CD1c-positive myeloid dendritic cell (primary cell): ENCODE data around the gene PTPRS.

Experiments
- DNase-seq: peaks from one replicate; pipeline ENCODE4 v3.0.0-alpha.2; 2016; ENCODE audit errors: extremely low spot score

PTPRS gene

GRCh38 chr19:5309438-5310204 lies 31.0 kb downstream of the PTPRS start:
- no peak for DNase-seq

GRCh38 chr19:5308451-5309437 lies 31.9 kb downstream of the PTPRS start:
- no peak for DNase-seq

- no peak for DNase-seq
Observed at GRCh38 chr19:5307655-5308054, 33.0 kb downstream of the PTPRS start.

DNA sequence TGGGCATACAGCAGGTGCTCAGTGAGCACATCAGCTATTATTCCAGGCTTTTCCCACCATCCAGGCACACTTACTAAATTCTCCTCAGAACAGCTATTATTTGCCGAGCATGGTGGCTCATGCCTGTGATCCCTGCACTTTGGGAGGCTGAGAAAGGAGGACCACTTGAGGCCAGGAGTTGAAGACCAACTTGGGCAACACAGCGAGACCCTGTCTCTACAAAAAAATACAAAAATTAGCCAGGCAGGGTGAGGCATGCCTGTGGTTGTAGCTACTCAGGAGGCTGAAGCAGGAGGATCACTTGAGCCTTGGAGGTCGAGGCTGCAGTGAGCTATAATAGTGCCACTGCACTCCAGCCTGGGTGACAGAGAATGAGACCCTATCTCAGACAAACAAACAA lies 35.4 kb downstream of the PTPRS start:
- no peak for DNase-seq

GRCh38 chr19:5304486-5304885 lies 36.1 kb downstream of the PTPRS start:
- DNase-seq, result no peak

- DNase-seq, result no peak
Observed at GRCh38 chr19:5303208-5303607, 37.4 kb downstream of the PTPRS start.

DNA sequence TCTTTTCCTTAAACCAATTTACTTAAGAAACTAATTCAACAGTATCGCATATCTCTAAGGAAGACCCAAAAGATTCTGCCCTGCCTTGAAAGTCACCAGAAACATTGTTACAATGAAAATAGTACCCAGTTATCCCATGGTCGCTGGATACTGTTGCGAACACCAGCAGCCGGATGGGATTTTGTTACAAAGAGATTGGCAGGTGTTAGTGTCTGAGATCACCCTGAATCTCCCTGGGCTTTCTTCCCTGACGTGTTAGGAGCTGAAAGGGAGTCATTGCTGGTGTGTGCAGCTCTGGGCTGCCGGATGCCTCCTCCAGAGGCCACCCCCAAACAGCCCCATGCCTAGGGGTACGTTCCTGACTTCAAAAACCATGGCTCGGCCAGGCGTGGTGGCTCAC lies 38.2 kb downstream of the PTPRS start:
- no peak for DNase-seq

DNA sequence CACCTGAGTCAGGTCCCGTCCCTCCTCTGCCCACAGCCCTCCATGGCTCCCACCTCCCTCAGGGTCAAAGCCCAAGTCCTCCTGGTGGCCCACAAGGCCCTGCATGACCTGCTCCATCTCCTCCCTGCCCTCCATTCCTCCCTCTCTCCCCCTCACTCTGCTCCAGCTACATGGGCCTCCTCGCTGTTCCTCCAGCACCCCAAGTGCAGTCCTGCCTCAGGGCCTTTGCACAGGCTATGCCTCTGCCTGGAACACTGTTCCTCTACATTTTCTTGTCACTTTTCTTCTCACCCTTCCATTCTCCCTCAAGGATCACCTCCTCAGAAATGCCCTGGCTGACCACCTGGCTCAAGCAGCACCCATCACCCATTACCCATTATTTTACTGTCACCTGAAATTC lies 41.5 kb downstream of the PTPRS start:
- no peak for DNase-seq

- DNase-seq, result no peak
Observed at GRCh38 chr19:5298471-5298901, 42.1 kb downstream of the PTPRS start.

DNA sequence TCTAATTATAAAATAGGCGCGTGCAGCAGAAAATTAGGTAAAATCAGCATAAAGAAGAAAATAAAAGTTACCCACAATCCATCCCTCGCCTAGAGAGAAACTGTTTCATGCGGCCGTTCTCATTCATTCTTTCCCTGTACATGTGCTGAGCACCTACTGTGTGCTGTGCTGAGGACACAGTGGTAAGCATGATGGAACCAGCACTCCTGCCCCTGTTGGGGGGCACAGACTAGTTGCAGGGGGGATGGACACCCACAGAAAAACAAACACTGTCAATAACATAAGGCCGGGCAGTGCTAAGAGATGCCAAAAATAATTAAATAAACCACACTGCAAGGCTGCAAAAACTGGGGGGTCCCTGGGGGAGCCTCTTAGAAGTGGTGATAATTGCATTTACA lies 43.3 kb downstream of the PTPRS start:
- DNase-seq, result no peak

- no peak for DNase-seq
Observed at GRCh38 chr19:5296457-5297271, 43.9 kb downstream of the PTPRS start.

GRCh38 chr19:5296021-5296420 lies 44.6 kb downstream of the PTPRS start:
- no peak for DNase-seq

DNA sequence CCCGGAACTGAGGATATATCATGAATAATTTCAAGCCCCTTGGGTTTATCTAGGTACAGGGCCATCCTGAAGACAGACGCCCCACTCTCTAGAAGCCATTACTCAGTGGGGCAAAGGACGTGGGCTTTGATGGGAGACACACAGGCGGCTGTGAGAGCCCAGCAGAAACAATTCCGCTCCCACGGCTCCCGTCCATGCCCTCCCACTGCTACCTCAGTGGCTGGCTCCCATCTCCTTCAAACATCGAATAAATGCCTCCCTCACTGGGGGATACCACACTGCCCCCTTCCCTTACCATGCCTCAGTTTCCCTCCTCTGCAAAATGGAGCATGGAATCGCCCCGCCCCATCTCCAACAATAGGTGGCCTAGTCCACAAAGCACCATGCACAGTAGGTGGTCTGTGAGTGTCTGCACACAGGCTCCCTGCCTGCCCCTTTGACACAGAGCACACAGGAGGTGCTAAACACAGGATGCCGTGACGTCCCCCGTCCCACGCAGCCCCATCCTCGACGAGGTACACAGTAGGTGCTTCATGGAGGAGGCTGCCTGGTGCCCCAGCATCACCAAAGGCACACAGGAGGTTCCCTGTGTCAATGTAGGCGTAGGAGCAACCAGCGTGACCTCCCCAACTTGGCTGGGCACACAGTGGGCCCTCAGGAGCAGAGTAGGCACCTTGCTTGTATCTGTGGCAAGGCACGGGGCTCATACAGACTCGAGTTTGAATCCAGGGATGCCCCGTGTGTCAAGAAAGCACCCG lies 46.0 kb downstream of the PTPRS start:
- DNase-seq, result no peak

DNA sequence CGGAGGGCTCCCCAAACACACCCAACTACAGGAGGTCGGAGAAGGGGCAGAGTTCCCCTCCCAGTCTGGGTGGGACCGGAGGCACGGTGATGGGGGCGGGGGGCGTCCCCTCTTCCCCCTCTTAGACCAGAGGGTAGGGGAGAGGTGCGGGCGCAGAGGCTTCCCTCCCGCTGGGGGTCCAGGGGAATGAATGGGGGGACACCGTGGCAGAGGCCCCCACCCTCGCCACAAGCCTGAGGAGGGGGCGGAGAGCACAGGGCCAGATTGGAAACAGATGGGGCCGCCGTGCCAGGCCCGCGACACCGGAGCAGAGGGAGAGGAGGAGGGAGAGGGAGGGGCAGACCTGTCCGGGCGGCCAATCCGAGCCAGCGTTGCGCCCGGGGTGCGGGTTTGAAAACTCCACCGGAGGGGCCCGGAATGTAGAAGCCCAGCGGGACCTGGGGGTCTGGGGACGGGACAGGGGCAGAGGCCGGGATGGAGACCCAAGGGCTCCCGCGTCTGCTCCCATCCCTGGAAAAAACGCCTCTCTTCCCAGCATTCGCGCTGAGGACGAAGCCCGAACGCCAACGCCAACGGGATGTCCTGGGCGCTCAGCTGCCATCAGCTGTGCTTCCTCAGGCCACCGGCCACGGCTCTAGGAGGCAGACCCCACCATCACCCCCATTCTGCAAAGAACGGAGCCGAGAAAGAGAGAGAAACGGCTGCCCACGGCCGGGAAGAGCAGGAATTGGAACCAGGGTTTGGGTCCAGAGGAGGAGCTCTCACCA lies 46.8 kb downstream of the PTPRS start:
- DNase-seq, result no peak

- DNase-seq, result peak; percentile 9
Observed at GRCh38 chr19:5292822-5293611, 47.6 kb downstream of the PTPRS start.

DNA sequence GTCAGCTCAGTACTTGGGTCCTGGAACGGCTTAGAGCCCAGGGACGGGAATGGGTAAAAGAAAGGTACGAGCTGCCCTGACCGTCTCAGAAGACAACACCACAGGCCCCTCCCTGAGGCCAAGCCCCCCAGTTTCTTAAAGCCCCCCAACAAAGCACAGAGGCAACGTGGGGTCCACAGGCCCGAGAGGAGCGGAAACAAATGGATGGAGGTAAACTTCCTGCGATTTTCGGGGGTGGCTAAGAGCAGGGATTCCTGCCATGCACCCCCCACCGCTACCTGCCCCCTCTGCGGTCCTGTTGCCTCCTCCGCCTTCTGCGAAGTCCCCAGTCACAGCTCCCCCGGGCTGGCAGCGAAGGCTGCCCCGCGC lies 48.2 kb downstream of the PTPRS start:
- DNase-seq, result no peak

- DNase-seq, result no peak
Observed at GRCh38 chr19:5291588-5292193, 48.9 kb downstream of the PTPRS start.
